Eye (tissue), 1 donor: ENCODE measurements around the gene CBFA2T2.
"Not testable (repeated sequence)": the region's sequence is repeated elsewhere in the genome, so short reads cannot be mapped to it uniquely, and the experiment has no call there.

ENCODE experiments used
- DNase-seq: peaks from one replicate; pipeline ENCODE4 v3.0.0-alpha.2; 2015

Gene CBFA2T2

GRCh38 chr20:33584976-33585375 is 95.1 kb downstream of the CBFA2T2 start:
- no peak for DNase-seq

- no peak for DNase-seq
These were observed 95.5 kb downstream of the CBFA2T2 start for GRCh38 chr20:33585413-33585812.

GRCh38 chr20:33589059-33589458 is 99.2 kb downstream of the CBFA2T2 start:
- DNase-seq: no peak

GRCh38 chr20:33591901-33592300 is 102.0 kb downstream of the CBFA2T2 start:
- DNase-seq: not testable (repeated sequence)

GRCh38 chr20:33594743-33595142 is 104.8 kb downstream of the CBFA2T2 start:
- DNase-seq: no peak

- DNase-seq: no peak
These were observed 110.5 kb downstream of the CBFA2T2 start for GRCh38 chr20:33600414-33600813.

GRCh38 chr20:33600981-33601380 is 111.1 kb downstream of the CBFA2T2 start:
- no peak for DNase-seq

- no peak for DNase-seq
These were observed 112.0 kb downstream of the CBFA2T2 start for GRCh38 chr20:33601861-33602260.

- DNase-seq: no peak
These were observed 113.1 kb downstream of the CBFA2T2 start for GRCh38 chr20:33602826-33603590.

- peak; percentile 33 for DNase-seq
These were observed 114.4 kb downstream of the CBFA2T2 start for GRCh38 chr20:33604084-33604990.

GRCh38 chr20:33604991-33605370 is 115.1 kb downstream of the CBFA2T2 start:
- DNase-seq: no peak

GRCh38 chr20:33606118-33606771 is 116.3 kb downstream of the CBFA2T2 start:
- no peak for DNase-seq

GRCh38 chr20:33609504-33609903 is 119.6 kb downstream of the CBFA2T2 start:
- DNase-seq: no peak

GRCh38 chr20:33611106-33611505 is 121.2 kb downstream of the CBFA2T2 start:
- DNase-seq: no peak

- no peak for DNase-seq
These were observed 122.1 kb downstream of the CBFA2T2 start for GRCh38 chr20:33612001-33612400.

GRCh38 chr20:33621717-33622400 is 132.0 kb downstream of the CBFA2T2 start:
- DNase-seq: no peak

GRCh38 chr20:33622705-33623365 is 132.9 kb downstream of the CBFA2T2 start:
- DNase-seq: no peak

GRCh38 chr20:33624399-33624798 is 134.5 kb downstream of the CBFA2T2 start:
- no peak for DNase-seq

GRCh38 chr20:33626190-33626589 is 136.3 kb downstream of the CBFA2T2 start:
- DNase-seq: no peak

GRCh38 chr20:33627577-33628216 is 137.8 kb downstream of the CBFA2T2 start:
- no peak for DNase-seq

GRCh38 chr20:33629533-33629932 is 139.6 kb downstream of the CBFA2T2 start:
- DNase-seq: no peak

GRCh38 chr20:33629979-33630378 is 140.1 kb downstream of the CBFA2T2 start:
- no peak for DNase-seq
